ENCODE data around the gene NANP. TPM values are rescaled to one million over a fixed set of nuclear protein-coding genes. Genes with fewer than 3 reads are reported as not detected.
"Not testable (repeated sequence)": the region's sequence is repeated elsewhere in the genome, so short reads cannot be mapped to it uniquely, and the experiment has no call there.

Gene NANP
- total and polyA plus RNA-seq, 10 donors = 1.2 to 6.1 (median 3.2) TPM

DNA sequence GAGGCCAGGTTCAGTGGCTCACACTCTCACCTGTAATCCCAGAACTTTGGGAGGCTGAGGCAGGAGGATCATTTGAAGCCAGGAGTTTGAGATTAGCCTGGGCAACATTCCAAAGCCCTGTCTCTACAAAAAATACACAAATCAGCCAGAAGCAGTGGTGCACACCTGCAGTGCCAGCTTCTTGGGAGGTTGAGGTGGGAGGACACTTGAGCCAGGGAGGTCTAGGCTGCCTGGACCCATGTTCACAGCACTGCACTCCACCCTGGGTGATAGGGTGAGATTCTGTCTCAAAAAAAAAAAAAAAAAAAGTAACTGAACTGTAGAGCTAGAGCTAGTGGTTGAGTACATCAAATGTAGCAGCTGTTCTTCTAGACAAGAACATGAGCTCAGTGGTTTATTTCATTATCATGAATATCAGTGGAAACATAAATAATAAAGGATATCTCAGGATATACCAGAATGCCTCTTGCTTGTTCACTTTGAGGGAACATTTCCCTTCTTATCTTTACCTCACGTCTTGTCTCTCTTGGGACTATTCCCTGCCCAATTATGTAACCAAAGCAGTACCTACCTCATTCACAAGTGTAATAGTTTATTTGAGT, 17.6 kb downstream of the NANP start:
- no peak for TF ChIP-seq POLR2A (IDR thresholded peaks at IDR 0.05)
- Histone ChIP-seq H3K9me3 (no peaks in the 10 kb centered on the region), H3K36me3 (no peaks in the 10 kb centered on the region), H3K4me1 (no peaks in the 10 kb centered on the region), H3K27ac (no peak overlapping the region), H3K27me3 (replicated peaks in 1 of 7) (no peaks in the 10 kb centered on the region), H3K4me3 (no peak overlapping the region)
- intact Hi-C loops (cut with DNase I; ENCODE audit: low total_unique reads) = no loop called here
- DNase-seq = no peak
- WGBS, 5 donors = 71 to 86% (median 81%) methylated on average over 1 of the region's 1 CpG

DNA sequence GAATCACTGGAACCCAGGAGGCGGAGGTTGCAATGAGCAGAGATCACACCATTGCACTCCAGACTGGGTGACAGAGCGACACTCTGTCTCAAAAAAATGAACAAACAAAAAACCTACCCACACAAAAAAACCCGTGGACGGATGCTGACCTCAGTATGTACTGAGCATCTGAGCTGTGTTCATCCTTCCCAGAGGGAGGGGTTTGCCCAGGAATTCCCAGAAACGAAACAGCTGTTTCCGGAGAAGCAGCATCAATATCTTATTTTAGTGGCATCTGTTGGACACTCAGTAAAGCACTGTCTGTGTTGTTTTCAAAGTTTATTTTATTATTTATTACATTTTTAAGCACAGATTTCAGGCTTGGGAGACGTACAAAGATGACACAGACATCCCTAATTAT, 18.7 kb downstream of the NANP start:
- intact Hi-C loops (cut with DNase I; ENCODE audit: low total_unique reads) = no loop called here
- WGBS, 5 donors = 70 to 85% (median 80%) methylated on average over 7 of the region's 7 CpGs
- no peak for DNase-seq
- Histone ChIP-seq H3K4me1 (no peaks in the 10 kb centered on the region), H3K9me3 (no peaks in the 10 kb centered on the region), H3K27me3 (replicated peaks in 1 of 7) (no peaks in the 10 kb centered on the region), H3K27ac (no peak overlapping the region), H3K36me3 (no peaks in the 10 kb centered on the region), H3K4me3 (no peak overlapping the region)
- TF ChIP-seq POLR2AphosphoS5 (IDR thresholded peaks at IDR 0.05) = no peak
- no peak for TF ChIP-seq POLR2A (IDR thresholded peaks at IDR 0.05)
- TF ChIP-seq, protein P1, sequence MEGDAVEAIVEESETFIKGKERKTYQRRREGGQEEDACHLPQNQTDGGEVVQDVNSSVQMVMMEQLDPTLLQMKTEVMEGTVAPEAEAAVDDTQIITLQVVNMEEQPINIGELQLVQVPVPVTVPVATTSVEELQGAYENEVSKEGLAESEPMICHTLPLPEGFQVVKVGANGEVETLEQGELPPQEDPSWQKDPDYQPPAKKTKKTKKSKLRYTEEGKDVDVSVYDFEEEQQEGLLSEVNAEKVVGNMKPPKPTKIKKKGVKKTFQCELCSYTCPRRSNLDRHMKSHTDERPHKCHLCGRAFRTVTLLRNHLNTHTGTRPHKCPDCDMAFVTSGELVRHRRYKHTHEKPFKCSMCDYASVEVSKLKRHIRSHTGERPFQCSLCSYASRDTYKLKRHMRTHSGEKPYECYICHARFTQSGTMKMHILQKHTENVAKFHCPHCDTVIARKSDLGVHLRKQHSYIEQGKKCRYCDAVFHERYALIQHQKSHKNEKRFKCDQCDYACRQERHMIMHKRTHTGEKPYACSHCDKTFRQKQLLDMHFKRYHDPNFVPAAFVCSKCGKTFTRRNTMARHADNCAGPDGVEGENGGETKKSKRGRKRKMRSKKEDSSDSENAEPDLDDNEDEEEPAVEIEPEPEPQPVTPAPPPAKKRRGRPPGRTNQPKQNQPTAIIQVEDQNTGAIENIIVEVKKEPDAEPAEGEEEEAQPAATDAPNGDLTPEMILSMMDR (IDR thresholded peaks at IDR 0.05 in 8 of 11, conservative IDR thresholded peaks at IDR 0.05 in 3 of 11) = no peak

- WGBS, 5 donors = 90 to 98% (median 93%) methylated on average over 9 of the region's 9 CpGs
- DNase-seq = no peak
- intact Hi-C loops (cut with DNase I; ENCODE audit: low total_unique reads) = no loop called here
- Histone ChIP-seq H3K4me3 (no peak overlapping the region), H3K27ac (no peak overlapping the region), H3K36me3 (no peaks in the 10 kb centered on the region), H3K4me1 (no peaks in the 10 kb centered on the region), H3K27me3 (replicated peaks in 1 of 7) (no peaks in the 10 kb centered on the region), H3K9me3 (no peaks in the 10 kb centered on the region)
- TF ChIP-seq POLR2AphosphoS5 (IDR thresholded peaks at IDR 0.05) (no peak), POLR2A (IDR thresholded peaks at IDR 0.05) (no peak)
- TF ChIP-seq, protein P1 (IDR thresholded peaks at IDR 0.05 in 8 of 11, conservative IDR thresholded peaks at IDR 0.05 in 3 of 11) = no peak
These were observed 19.2 kb downstream of the NANP start for GRCh38 chr20:25604611-25605010.

GRCh38 chr20:25602914-25603309, 20.9 kb downstream of the NANP start:
- DNase-seq; H3K9me3 ChIP-seq; H3K27ac ChIP-seq; H3K27me3 ChIP-seq (replicated peaks in 1 of 7); intact Hi-C loops (cut with DNase I; ENCODE audit: low total_unique reads); H3K4me1 ChIP-seq; H3K4me3 ChIP-seq; H3K36me3 ChIP-seq: not testable (repeated sequence)
- WGBS, 5 donors = 90 to 100% (median 91%) methylated on average over 1 to 9 of the region's 9 CpGs; no CpG with 5 or more reads in 1 of the 5 donors

DNA sequence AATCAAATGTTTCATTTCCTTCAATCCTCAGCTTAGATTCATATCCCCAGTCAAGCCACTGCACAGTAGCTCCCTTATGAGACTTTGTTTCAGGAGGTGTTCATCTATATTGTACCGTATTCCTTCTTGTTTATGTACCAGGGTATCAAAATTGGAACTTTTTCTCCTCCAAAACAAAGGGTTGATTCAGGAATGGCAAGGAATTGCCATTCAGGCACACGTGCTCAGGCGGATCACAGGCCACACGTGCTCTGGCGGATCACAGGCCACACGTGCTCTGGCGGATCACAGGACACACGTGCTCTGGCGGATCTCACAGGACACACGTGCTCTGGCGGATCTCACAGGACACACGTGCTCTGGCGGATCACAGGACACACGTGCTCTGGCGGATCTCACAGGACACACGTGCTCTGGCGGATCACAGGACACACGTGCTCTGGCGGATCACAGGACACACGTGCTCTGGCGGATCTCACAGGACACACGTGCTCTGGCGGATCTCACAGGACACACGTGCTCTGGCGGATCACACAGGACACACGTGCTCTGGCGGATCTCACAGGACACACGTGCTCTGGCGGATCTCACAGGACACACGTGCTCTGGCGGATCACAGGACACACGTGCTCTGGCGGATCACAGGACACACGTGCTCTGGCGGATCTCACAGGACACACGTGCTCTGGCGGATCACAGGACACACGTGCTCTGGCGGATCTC, 21.5 kb downstream of the NANP start:
- H3K27ac ChIP-seq; H3K9me3 ChIP-seq; H3K36me3 ChIP-seq; DNase-seq; H3K27me3 ChIP-seq (replicated peaks in 1 of 7); intact Hi-C loops (cut with DNase I; ENCODE audit: low total_unique reads); H3K4me3 ChIP-seq; H3K4me1 ChIP-seq: not testable (repeated sequence)
- WGBS, 5 donors = 95 to 97% (median 96%) methylated on average over 11 to 39 of the region's 39 CpGs

Measured in spleen (tissue), 11 donors.